NCI-H345 treated with DMSO at 0.1 percent for 48 hours (cell line): ENCODE data around the gene OR51B5.
A peak's percentile ranks its signal among the peaks of the same experiment; 100 is the strongest.
"Not testable (repeated sequence)": the region's sequence is repeated elsewhere in the genome, so short reads cannot be mapped to it uniquely, and the experiment has no call there.

Experiments used
- DNase-seq: peaks from one replicate; lab custom pipeline; 2025; ENCODE audit not compliant: unreplicated experiment; lab: John Stamatoyannopoulos, UW

Gene OR51B5

GRCh38 chr11:5343474-5344335 is at the start of gene OR51B5:
Gene OR51B5, minus strand, starts transcription at chr11:5343524. Its CDS starts 0 bp downstream, at chr11:5343524.
- DNase-seq: no peak

GRCh38 chr11:5390210-5390609 is 46.9 kb upstream of the OR51B5 start:
- no peak for DNase-seq

GRCh38 chr11:5384335-5384734 is 41.0 kb upstream of the OR51B5 start:
- no peak for DNase-seq

GRCh38 chr11:5383576-5383975 is 40.3 kb upstream of the OR51B5 start, which contains the start of gene OR51M1:
Gene OR51M1, plus strand, starts transcription at chr11:5383812. Its CDS starts 5,587 bp downstream, at chr11:5389399.
- DNase-seq: no peak

- peak; percentile 29 for DNase-seq
Measured at GRCh38 chr11:5380740-5381342, 37.5 kb upstream of the OR51B5 start.

GRCh38 chr11:5369789-5370188 is 26.5 kb upstream of the OR51B5 start:
- no peak for DNase-seq

- no peak for DNase-seq
Measured at GRCh38 chr11:5368502-5369043, 25.2 kb upstream of the OR51B5 start.

- DNase-seq: no peak
Measured at GRCh38 chr11:5367448-5368074, 24.2 kb upstream of the OR51B5 start.

- no peak for DNase-seq
Measured at GRCh38 chr11:5366856-5367255, 23.5 kb upstream of the OR51B5 start.

- DNase-seq: not testable (repeated sequence)
Measured at GRCh38 chr11:5366365-5366764, 23.0 kb upstream of the OR51B5 start.

GRCh38 chr11:5364214-5364613 is 20.9 kb upstream of the OR51B5 start:
- no peak for DNase-seq

GRCh38 chr11:5363679-5364078 is 20.4 kb upstream of the OR51B5 start:
- DNase-seq: no peak

GRCh38 chr11:5362017-5362625 is 18.8 kb upstream of the OR51B5 start:
- no peak for DNase-seq

- not testable (repeated sequence) for DNase-seq
Measured at GRCh38 chr11:5356031-5356430, 12.7 kb upstream of the OR51B5 start.

- no peak for DNase-seq
Measured at GRCh38 chr11:5351208-5351607, 7.9 kb upstream of the OR51B5 start, which contains the start of gene OR51B6. Gene OR51B6, plus strand, starts transcription at chr11:5351508. Its CDS starts 0 bp downstream, at chr11:5351508.

- no peak for DNase-seq
Measured at GRCh38 chr11:5349550-5349949, 6.2 kb upstream of the OR51B5 start.

- no peak for DNase-seq
Measured at GRCh38 chr11:5348551-5349194, 5.3 kb upstream of the OR51B5 start.

GRCh38 chr11:5345831-5346230 is 2.5 kb upstream of the OR51B5 start:
- DNase-seq: no peak

- no peak for DNase-seq
Measured at GRCh38 chr11:5339771-5340322, 3.5 kb downstream of the OR51B5 start.

- DNase-seq: not testable (repeated sequence)
Measured at GRCh38 chr11:5337253-5337652, 6.1 kb downstream of the OR51B5 start.
